IPS-NIHi11 (cell line): ENCODE measurements around the gene SEC22C.

Experiments used
- DNase-seq: peaks from one replicate; pipeline ENCODE4 v3.0.0; 2012; ENCODE audit warnings: mixed read lengths, low spot score

Gene SEC22C

GRCh38 chr3:42498034-42498433 lies 83.7 kb downstream of the SEC22C start:
- no peak for DNase-seq
